ENCODE data around the gene ICA1. TPM values are rescaled to one million over a fixed set of nuclear protein-coding genes. Genes with fewer than 3 reads are reported as not detected.
A peak's percentile ranks its signal among the peaks of the same experiment; 100 is the strongest.

Gene ICA1
- total and polyA plus RNA-seq, 4 donors, result 1.4 to 22.7 (median 8.1) TPM

DNA sequence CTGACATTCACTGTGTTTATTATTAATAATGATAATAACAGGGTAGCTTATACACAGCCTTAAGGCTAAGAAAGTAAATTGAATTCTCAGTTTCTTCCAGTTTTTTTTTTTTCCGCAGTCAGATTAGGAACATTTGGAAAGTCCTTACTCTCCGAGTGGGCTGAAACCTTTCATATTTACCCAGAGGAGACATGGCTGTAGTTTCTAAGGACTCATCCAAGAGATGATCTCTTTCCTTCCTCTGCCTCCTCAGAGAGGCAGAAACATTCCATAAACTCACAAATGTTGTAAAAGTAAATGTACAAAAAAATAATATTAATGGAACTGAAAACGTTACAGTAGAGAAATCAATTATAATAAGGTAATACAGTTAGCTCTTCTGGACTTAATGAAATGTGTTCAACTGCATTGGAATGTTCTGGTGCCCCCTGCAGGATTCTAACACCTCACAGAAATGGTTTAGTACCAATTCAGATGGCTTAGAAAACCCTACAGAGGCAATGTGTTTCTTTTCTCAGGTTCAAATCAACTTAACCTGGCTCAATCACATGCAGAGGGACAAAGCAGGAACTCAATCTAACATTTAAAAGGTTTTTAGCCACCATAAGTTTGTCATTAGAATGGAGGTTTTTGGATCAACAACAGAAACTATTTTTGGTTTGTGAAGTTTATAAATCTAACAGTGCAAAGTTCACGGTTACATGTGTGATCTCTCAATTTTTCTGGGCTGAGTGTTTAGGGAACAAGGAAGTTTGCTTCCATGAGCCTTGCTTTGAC is 71.7 kb downstream of the ICA1 start:
- H3K9ac ChIP-seq (ENCODE audit: low read depth in 1 of 2, low read length in 2 of 2), result no peak overlapping the region
- DNase-seq (ENCODE audit: low spot score), result peak; percentile 50
- H3K4me3 ChIP-seq (ENCODE audit: low read depth in 1 of 3, low read length in 3 of 3), result no peak overlapping the region
- TF ChIP-seq YY1 (IDR thresholded peaks at IDR 0.05) (peak; percentile 54), SP1 (IDR thresholded peaks at IDR 0.05) (peak; percentile 51), EGR1 (IDR thresholded peaks at IDR 0.05; ENCODE audit: low read depth in 2 of 2) (no peak), FOXA1 (IDR thresholded peaks at IDR 0.05) (no peak), JUND (IDR thresholded peaks at IDR 0.05) (no peak), RAD21 (IDR thresholded peaks at IDR 0.05) (peak; percentile 92 to 97), TAF1 (conservative IDR thresholded peaks at IDR 0.05) (no peak), GABPA (IDR thresholded peaks at IDR 0.05 in 1 of 2, conservative IDR thresholded peaks at IDR 0.05 in 1 of 2) (no peak), NR2F2 (IDR thresholded peaks at IDR 0.05) (no peak), RXRA (IDR thresholded peaks at IDR 0.05) (peak; percentile 23 to 35), HNF4A (conservative IDR thresholded peaks at IDR 0.05) (peak; percentile 52 to 76), FOXA2 (IDR thresholded peaks at IDR 0.05) (no peak), HNF4G (IDR thresholded peaks at IDR 0.05) (no peak)
- TF ChIP-seq, protein P1, sequence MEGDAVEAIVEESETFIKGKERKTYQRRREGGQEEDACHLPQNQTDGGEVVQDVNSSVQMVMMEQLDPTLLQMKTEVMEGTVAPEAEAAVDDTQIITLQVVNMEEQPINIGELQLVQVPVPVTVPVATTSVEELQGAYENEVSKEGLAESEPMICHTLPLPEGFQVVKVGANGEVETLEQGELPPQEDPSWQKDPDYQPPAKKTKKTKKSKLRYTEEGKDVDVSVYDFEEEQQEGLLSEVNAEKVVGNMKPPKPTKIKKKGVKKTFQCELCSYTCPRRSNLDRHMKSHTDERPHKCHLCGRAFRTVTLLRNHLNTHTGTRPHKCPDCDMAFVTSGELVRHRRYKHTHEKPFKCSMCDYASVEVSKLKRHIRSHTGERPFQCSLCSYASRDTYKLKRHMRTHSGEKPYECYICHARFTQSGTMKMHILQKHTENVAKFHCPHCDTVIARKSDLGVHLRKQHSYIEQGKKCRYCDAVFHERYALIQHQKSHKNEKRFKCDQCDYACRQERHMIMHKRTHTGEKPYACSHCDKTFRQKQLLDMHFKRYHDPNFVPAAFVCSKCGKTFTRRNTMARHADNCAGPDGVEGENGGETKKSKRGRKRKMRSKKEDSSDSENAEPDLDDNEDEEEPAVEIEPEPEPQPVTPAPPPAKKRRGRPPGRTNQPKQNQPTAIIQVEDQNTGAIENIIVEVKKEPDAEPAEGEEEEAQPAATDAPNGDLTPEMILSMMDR (IDR thresholded peaks at IDR 0.05; ENCODE audit: low read depth, low read length, missing input control), result peak; percentile 73
- TF ChIP-seq, protein P2, sequence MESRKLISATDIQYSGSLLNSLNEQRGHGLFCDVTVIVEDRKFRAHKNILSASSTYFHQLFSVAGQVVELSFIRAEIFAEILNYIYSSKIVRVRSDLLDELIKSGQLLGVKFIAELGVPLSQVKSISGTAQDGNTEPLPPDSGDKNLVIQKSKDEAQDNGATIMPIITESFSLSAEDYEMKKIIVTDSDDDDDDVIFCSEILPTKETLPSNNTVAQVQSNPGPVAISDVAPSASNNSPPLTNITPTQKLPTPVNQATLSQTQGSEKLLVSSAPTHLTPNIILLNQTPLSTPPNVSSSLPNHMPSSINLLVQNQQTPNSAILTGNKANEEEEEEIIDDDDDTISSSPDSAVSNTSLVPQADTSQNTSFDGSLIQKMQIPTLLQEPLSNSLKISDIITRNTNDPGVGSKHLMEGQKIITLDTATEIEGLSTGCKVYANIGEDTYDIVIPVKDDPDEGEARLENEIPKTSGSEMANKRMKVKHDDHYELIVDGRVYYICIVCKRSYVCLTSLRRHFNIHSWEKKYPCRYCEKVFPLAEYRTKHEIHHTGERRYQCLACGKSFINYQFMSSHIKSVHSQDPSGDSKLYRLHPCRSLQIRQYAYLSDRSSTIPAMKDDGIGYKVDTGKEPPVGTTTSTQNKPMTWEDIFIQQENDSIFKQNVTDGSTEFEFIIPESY (IDR thresholded peaks at IDR 0.05), result no peak
- TF ChIP-seq, protein P3, sequence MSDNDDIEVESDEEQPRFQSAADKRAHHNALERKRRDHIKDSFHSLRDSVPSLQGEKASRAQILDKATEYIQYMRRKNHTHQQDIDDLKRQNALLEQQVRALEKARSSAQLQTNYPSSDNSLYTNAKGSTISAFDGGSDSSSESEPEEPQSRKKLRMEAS (IDR thresholded peaks at IDR 0.05), result peak; percentile 36
- TF ChIP-seq, protein P4, sequence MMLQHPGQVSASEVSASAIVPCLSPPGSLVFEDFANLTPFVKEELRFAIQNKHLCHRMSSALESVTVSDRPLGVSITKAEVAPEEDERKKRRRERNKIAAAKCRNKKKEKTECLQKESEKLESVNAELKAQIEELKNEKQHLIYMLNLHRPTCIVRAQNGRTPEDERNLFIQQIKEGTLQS (IDR thresholded peaks at IDR 0.05), result no peak
- no peaks in the 10 kb centered on the region for H3K27me3 ChIP-seq (ENCODE audit: control insufficient read depth in 4 of 4, insufficient read depth in 4 of 4, low read length in 3 of 4)
- peak overlapping the region in 1 of 2 donors; percentile 1 for H3K27ac ChIP-seq (ENCODE audit: low read depth in 1 of 2, low read length in 2 of 2)
- no peaks in the 10 kb centered on the region for H3K36me3 ChIP-seq (ENCODE audit: control insufficient read depth in 4 of 4, insufficient read depth in 3 of 4, low read depth in 1 of 4, low read length in 3 of 4)
- H3K4me1 ChIP-seq (ENCODE audit: control insufficient read depth in 4 of 4, insufficient read depth in 4 of 4, low read length in 3 of 4), result peaks cover 0 to 18% (median 9%) of the 10 kb centered on the region in 4 donors
- no peaks in the 10 kb centered on the region for H3K9me3 ChIP-seq (ENCODE audit: control insufficient read depth in 4 of 4, low read length in 3 of 4)
- whole genome bisulfite sequencing, result 15% methylated on average over 4 of the region's 4 CpGs

DNA sequence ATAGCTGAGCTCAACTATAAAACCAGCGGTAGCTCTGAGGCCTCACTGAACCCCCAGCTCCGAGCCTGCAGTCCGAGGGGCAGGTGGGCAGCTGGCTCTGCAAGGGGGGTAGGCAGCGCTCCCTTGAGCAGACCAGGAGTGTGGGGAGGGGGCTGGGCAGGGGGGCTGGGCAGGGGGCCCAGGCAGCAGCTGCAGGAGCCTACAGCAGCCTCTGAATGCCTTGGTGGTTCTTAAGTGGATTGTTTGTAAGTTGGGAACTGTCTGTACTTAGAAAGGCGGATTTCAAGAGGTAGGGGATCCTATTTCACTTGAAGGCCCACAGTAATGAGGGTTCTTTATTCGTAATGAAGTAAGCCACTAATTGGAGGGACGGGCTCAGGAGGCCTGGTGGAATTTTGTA is 72.3 kb downstream of the ICA1 start:
- no peak for TF ChIP-seq TAF1 (conservative IDR thresholded peaks at IDR 0.05)
- Histone ChIP-seq H3K4me3 (ENCODE audit: low read depth in 1 of 3, low read length in 3 of 3) (no peak overlapping the region), H3K4me1 (ENCODE audit: control insufficient read depth in 4 of 4, insufficient read depth in 4 of 4, low read length in 3 of 4) (peaks cover 0 to 18% (median 9%) of the 10 kb centered on the region in 4 donors), H3K27ac (ENCODE audit: low read depth in 1 of 2, low read length in 2 of 2) (no peak overlapping the region), H3K9ac (ENCODE audit: low read depth in 1 of 2, low read length in 2 of 2) (no peak overlapping the region), H3K27me3 (ENCODE audit: control insufficient read depth in 4 of 4, insufficient read depth in 4 of 4, low read length in 3 of 4) (no peaks in the 10 kb centered on the region), H3K36me3 (ENCODE audit: control insufficient read depth in 4 of 4, insufficient read depth in 3 of 4, low read depth in 1 of 4, low read length in 3 of 4) (no peaks in the 10 kb centered on the region), H3K9me3 (ENCODE audit: control insufficient read depth in 4 of 4, low read length in 3 of 4) (no peaks in the 10 kb centered on the region)
- WGBS, result 97% methylated on average over 7 of the region's 7 CpGs
- no peak for DNase-seq (ENCODE audit: low spot score)
